ENCODE results near the gene FRS3.
A peak's percentile ranks its signal among the peaks of the same experiment; 100 is the strongest.

The FRS3 gene

GRCh38 chr6:41759106-41759904 lies 20.4 kb downstream of the FRS3 start:
- CTCF ChIA-PET = no interaction called here
- H3K36me3 ChIP-seq (ENCODE audit: control insufficient read depth in 2 of 2, insufficient read depth in 1 of 2, low read length in 2 of 2) = no peaks in the 10 kb centered on the region
- no peak overlapping the region for H3K27ac ChIP-seq (ENCODE audit: extremely low read depth, low read depth, low read length)
- no peak for TF ChIP-seq ZNF768 (tag by site-specific recombination; IDR thresholded peaks at IDR 0.05)
- TF ChIP-seq ZNF133 (tag by site-specific recombination; IDR thresholded peaks at IDR 0.05) = no peak
- TF ChIP-seq ZSCAN4 (tag by site-specific recombination; IDR thresholded peaks at IDR 0.05) = no peak
- no peak for TF ChIP-seq ZNF350 (tag by site-specific recombination; IDR thresholded peaks at IDR 0.05)
- no peak for TF ChIP-seq BCL11A (tag by site-specific recombination; IDR thresholded peaks at IDR 0.05; ENCODE audit: low read depth)
- no peak for TF ChIP-seq HOXC10 (CRISPR knock-in tag; IDR thresholded peaks at IDR 0.05)
- no peak for TF ChIP-seq ZBTB20 (tag by site-specific recombination; IDR thresholded peaks at IDR 0.05)
- no peak for TF ChIP-seq ZSCAN18 (tag by site-specific recombination; IDR thresholded peaks at IDR 0.05)
- TF ChIP-seq ZNF155 (tag by site-specific recombination; IDR thresholded peaks at IDR 0.05) = no peak
- no peak for TF ChIP-seq SP2 (tag by site-specific recombination; IDR thresholded peaks at IDR 0.05)
- TF ChIP-seq ZNF626 (tag by site-specific recombination; IDR thresholded peaks at IDR 0.05) = no peak
- TF ChIP-seq ZNF548 (tag by site-specific recombination; IDR thresholded peaks at IDR 0.05) = no peak
- no peak for TF ChIP-seq ZNF629 (tag by site-specific recombination; IDR thresholded peaks at IDR 0.05)
- TF ChIP-seq ZFP41 (tag by site-specific recombination; IDR thresholded peaks at IDR 0.05; ENCODE audit: borderline replicate concordance) = no peak
- TF ChIP-seq AEBP2 (tag by site-specific recombination; IDR thresholded peaks at IDR 0.05; ENCODE audit: borderline replicate concordance) = no peak
- H3K9me3 ChIP-seq (ENCODE audit: control insufficient read depth, insufficient read depth, low read depth, low read length) = no peaks in the 10 kb centered on the region
- POLR2A ChIA-PET = no interaction called here
- no peaks in the 10 kb centered on the region for H3K4me1 ChIP-seq (ENCODE audit: control insufficient read depth, insufficient read depth, low read length)
- no peak overlapping the region for H3K4me3 ChIP-seq (ENCODE audit: low read depth, low read length)

- ChIA-PET POLR2A (no interaction called here), CTCF (no interaction called here)
- H3K36me3 ChIP-seq (ENCODE audit: control insufficient read depth in 2 of 2, insufficient read depth in 1 of 2, low read length in 2 of 2) = no peaks in the 10 kb centered on the region
- no peaks in the 10 kb centered on the region for H3K9me3 ChIP-seq (ENCODE audit: control insufficient read depth, insufficient read depth, low read depth, low read length)
- TF ChIP-seq RBAK (tag by site-specific recombination; IDR thresholded peaks at IDR 0.05) = no peak
- TF ChIP-seq ZBTB6 (tag by site-specific recombination; IDR thresholded peaks at IDR 0.05) = peak; percentile 21; the same call in 1 of the 2 replicates
- TF ChIP-seq ZNF692 (tag by site-specific recombination; IDR thresholded peaks at IDR 0.05) = no peak
- no peak for TF ChIP-seq ZNF624 (tag by site-specific recombination; IDR thresholded peaks at IDR 0.05)
- no peaks in the 10 kb centered on the region for H3K4me1 ChIP-seq (ENCODE audit: control insufficient read depth, insufficient read depth, low read length)
- H3K27ac ChIP-seq (ENCODE audit: extremely low read depth, low read depth, low read length) = no peak overlapping the region
- H3K4me3 ChIP-seq (ENCODE audit: low read depth, low read length) = no peak overlapping the region
These were observed 21.1 kb downstream of the FRS3 start for GRCh38 chr6:41758641-41759035.
